OCI-LY3 (cell line): Measurements from ENCODE around the gene PCDHGA12.

Experiments used
- H2AFZ ChIP-seq: fragments of 200-600, 300-600 bp; shearing (Covaris generic); 2 replicates; pipeline ENCODE4 v1.6.0; 2014; ENCODE audit warnings: antibody characterized with exemption, low read depth, low read length
- H3K27ac ChIP-seq: fragments of 200-600, 300-600 bp; sonication (generic); 2 replicates; pipeline ENCODE4 v1.5.1; 2014; ENCODE audit warnings: mild to moderate bottlenecking, low read length, moderate library complexity, mixed read lengths
- H3K27me3 ChIP-seq: fragments of 200-600, 300-600 bp; sonication (generic); 2 replicates; pipeline ENCODE4 v1.6.1; 2014; ENCODE audit warnings: low read depth, low read length, mixed read lengths
- H3K36me3 ChIP-seq: fragments of 200-600, 300-600 bp; sonication (generic); replicated peaks from 2 replicates; pipeline ENCODE3; 2014; ENCODE audit warnings: low read depth, low read length, mixed read lengths
- H3K4me1 ChIP-seq: fragments of 300-600, 200-600 bp; sonication (generic); 2 replicates; pipeline ENCODE4 v1.6.1; 2014; ENCODE audit warnings: low read length, mixed read lengths
- H3K4me2 ChIP-seq: fragments of 200-600, 300-600 bp; sonication (generic); 2 replicates; pipeline ENCODE4 v1.6.1; 2014; ENCODE audit warnings: low read length, mixed read lengths
- H3K4me3 ChIP-seq: fragments of 300-600, 200-600 bp; sonication (generic); 2 replicates; pipeline ENCODE4 v1.5.1; 2014; ENCODE audit warnings: antibody characterized with exemption, mild to moderate bottlenecking, low read length, moderate library complexity
- H3K79me2 ChIP-seq: fragments of 300-600, 200-600 bp; shearing (Covaris generic); 2 replicates; pipeline ENCODE4 v1.6.1; 2014; ENCODE audit warnings: mild to moderate bottlenecking, low read length, mixed read lengths
- H3K9ac ChIP-seq: fragments of 300-600, 200-600 bp; shearing (Covaris generic); 2 replicates; pipeline ENCODE4 v1.6.0; 2014; ENCODE audit warnings: mild to moderate bottlenecking, low read length, moderate library complexity
- H3K9me3 ChIP-seq: fragments of 200-600, 300-600 bp; shearing (Covaris generic); 2 replicates; pipeline ENCODE4 v1.6.1; 2014; ENCODE audit warnings: low read length, mixed read lengths; ENCODE audit not compliant: insufficient read depth
- H4K20me1 ChIP-seq: fragments of 200-600, 300-600 bp; sonication (generic); 2 replicates; pipeline ENCODE4 v1.6.1; 2016; ENCODE audit warnings: low read length, mixed read lengths; ENCODE audit not compliant: insufficient read depth
- EZH2phosphoT487 ChIP-seq: fragments of 200-600 bp; shearing (Covaris generic); IDR thresholded peaks from 2 replicates; pipeline ENCODE4 v1.6.1; 2018; ENCODE audit warnings: antibody characterized with exemption, mixed run types, low read depth
- TF ChIP-seq, protein P1 (sequence below): fragments of 200-600, 300-600 bp; sonication (generic); IDR thresholded peaks from 2 replicates; pipeline ENCODE4 v1.5.1; 2014; ENCODE audit warnings: antibody characterized with exemption, low read length, low read depth

PCDHGA12 gene

GRCh38 chr5:141478321-141478945, 48.1 kb downstream of the PCDHGA12 start:
- no peak overlapping the region for H3K27ac ChIP-seq

GRCh38 chr5:141479776-141480175, 49.5 kb downstream of the PCDHGA12 start:
- no peak overlapping the region for H3K9ac ChIP-seq
- no peaks in the 10 kb centered on the region for H3K79me2 ChIP-seq
- H4K20me1 ChIP-seq = no peaks in the 10 kb centered on the region
- H3K9me3 ChIP-seq = no peaks in the 10 kb centered on the region
- H3K4me1 ChIP-seq = no peaks in the 10 kb centered on the region
- H3K27me3 ChIP-seq = peaks cover 7% of the 10 kb centered on the region
- no peak overlapping the region for H3K4me3 ChIP-seq
- no peak overlapping the region for H3K4me2 ChIP-seq
- H2AFZ ChIP-seq = no peak overlapping the region
- H3K27ac ChIP-seq = no peak overlapping the region
- no peaks in the 10 kb centered on the region for H3K36me3 ChIP-seq
- TF ChIP-seq, protein P1, sequence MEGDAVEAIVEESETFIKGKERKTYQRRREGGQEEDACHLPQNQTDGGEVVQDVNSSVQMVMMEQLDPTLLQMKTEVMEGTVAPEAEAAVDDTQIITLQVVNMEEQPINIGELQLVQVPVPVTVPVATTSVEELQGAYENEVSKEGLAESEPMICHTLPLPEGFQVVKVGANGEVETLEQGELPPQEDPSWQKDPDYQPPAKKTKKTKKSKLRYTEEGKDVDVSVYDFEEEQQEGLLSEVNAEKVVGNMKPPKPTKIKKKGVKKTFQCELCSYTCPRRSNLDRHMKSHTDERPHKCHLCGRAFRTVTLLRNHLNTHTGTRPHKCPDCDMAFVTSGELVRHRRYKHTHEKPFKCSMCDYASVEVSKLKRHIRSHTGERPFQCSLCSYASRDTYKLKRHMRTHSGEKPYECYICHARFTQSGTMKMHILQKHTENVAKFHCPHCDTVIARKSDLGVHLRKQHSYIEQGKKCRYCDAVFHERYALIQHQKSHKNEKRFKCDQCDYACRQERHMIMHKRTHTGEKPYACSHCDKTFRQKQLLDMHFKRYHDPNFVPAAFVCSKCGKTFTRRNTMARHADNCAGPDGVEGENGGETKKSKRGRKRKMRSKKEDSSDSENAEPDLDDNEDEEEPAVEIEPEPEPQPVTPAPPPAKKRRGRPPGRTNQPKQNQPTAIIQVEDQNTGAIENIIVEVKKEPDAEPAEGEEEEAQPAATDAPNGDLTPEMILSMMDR = no peak
- no peak for TF ChIP-seq EZH2phosphoT487

More at GRCh38 chr5:141478321-141478945, 48.1 kb downstream of the PCDHGA12 start:
- no peak overlapping the region for H3K4me2 ChIP-seq
- no peak overlapping the region for H3K4me3 ChIP-seq
- H2AFZ ChIP-seq = no peak overlapping the region
- H3K27me3 ChIP-seq = no peaks in the 10 kb centered on the region
- H3K9me3 ChIP-seq = no peaks in the 10 kb centered on the region
- no peaks in the 10 kb centered on the region for H3K79me2 ChIP-seq
- H4K20me1 ChIP-seq = no peaks in the 10 kb centered on the region
- no peaks in the 10 kb centered on the region for H3K4me1 ChIP-seq
- no peak overlapping the region for H3K9ac ChIP-seq
- no peaks in the 10 kb centered on the region for H3K36me3 ChIP-seq
- no peak for TF ChIP-seq EZH2phosphoT487
- TF ChIP-seq, protein P1 = no peak
